Measurements from ENCODE around the gene LPCAT2.

GRCh38 chr16:55508941-55509931 is at the start of gene LPCAT2:
- TF ChIP-seq, protein P1, sequence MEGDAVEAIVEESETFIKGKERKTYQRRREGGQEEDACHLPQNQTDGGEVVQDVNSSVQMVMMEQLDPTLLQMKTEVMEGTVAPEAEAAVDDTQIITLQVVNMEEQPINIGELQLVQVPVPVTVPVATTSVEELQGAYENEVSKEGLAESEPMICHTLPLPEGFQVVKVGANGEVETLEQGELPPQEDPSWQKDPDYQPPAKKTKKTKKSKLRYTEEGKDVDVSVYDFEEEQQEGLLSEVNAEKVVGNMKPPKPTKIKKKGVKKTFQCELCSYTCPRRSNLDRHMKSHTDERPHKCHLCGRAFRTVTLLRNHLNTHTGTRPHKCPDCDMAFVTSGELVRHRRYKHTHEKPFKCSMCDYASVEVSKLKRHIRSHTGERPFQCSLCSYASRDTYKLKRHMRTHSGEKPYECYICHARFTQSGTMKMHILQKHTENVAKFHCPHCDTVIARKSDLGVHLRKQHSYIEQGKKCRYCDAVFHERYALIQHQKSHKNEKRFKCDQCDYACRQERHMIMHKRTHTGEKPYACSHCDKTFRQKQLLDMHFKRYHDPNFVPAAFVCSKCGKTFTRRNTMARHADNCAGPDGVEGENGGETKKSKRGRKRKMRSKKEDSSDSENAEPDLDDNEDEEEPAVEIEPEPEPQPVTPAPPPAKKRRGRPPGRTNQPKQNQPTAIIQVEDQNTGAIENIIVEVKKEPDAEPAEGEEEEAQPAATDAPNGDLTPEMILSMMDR (conservative IDR thresholded peaks at IDR 0.05; ENCODE audit: low read length), result no peak
- no peak for TF ChIP-seq EZH2phosphoT487 (IDR thresholded peaks at IDR 0.05; ENCODE audit: borderline replicate concordance, low read depth, low read length)

Measured in OCI-LY7 (cell line).